ENCODE data around the gene ZNF764.
A peak's percentile ranks its signal among the peaks of the same experiment; 100 is the strongest.

Gene ZNF764

DNA sequence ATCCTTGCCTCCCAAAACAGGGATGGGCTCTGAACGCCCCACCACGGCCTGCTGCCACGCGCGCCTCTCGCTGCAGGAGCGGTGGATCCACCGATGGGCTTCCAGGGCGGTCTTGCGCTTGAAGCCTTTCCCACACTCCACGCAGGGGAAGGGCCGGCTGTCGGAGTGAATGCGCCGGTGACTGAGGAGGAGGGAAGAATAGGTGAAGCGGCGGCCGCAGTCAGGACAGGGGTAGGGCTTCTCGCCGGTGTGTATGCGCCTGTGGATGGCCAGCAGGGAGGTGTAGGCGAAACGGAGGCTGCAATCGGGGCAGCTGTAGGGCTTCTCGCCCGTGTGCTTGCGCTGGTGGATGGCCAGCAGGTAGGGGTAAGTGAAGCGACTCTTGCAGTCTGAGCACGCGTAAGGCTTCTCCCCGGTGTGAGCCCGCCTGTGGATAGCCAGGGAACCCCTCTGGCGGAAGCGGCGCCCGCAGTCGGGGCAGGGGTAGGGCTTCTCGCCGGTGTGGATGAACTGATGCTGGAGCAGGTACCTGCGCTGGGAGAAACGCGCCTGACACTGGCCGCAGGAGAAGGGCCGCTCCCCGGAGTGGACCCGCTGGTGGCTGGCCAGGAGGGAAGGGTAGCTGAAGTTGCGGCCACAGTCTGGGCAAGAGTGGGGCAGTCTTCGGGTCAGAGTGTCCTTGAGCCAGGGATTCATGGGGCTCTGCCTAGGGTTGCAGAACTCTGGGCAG, 24.6 kb upstream of the ZNF764 start:
- Histone ChIP-seq H3K4me2 (ENCODE audit: insufficient read depth, low read length) (peak overlapping the region; percentile 40; the same call in 1 of the 2 replicates), H3K27ac (ENCODE audit: low read length) (no peak overlapping the region), H4K20me1 (ENCODE audit: insufficient read depth, low read length) (peaks cover 4% of the 10 kb centered on the region; the same call in 1 of the 2 replicates), H3K4me1 (ENCODE audit: insufficient read depth, low read length) (peaks cover 58% of the 10 kb centered on the region), H3K9ac (ENCODE audit: low read depth, low read length) (no peak overlapping the region), H2AFZ (ENCODE audit: low read depth, low read length) (no peak overlapping the region), H3K9me3 (ENCODE audit: insufficient read depth, low read length, severe bottlenecking) (no peaks in the 10 kb centered on the region), H3K27me3 (ENCODE audit: insufficient read depth, low read length, poor library complexity) (no peaks in the 10 kb centered on the region), H3K4me3 (ENCODE audit: low read depth in 1 of 2, low read length in 2 of 2) (no peak overlapping the region), H3K36me3 (ENCODE audit: insufficient read depth, low read length) (peaks cover 61% of the 10 kb centered on the region), H3K79me2 (ENCODE audit: insufficient read depth, low read length) (peaks cover 86% of the 10 kb centered on the region)
- TF ChIP-seq, protein P1, sequence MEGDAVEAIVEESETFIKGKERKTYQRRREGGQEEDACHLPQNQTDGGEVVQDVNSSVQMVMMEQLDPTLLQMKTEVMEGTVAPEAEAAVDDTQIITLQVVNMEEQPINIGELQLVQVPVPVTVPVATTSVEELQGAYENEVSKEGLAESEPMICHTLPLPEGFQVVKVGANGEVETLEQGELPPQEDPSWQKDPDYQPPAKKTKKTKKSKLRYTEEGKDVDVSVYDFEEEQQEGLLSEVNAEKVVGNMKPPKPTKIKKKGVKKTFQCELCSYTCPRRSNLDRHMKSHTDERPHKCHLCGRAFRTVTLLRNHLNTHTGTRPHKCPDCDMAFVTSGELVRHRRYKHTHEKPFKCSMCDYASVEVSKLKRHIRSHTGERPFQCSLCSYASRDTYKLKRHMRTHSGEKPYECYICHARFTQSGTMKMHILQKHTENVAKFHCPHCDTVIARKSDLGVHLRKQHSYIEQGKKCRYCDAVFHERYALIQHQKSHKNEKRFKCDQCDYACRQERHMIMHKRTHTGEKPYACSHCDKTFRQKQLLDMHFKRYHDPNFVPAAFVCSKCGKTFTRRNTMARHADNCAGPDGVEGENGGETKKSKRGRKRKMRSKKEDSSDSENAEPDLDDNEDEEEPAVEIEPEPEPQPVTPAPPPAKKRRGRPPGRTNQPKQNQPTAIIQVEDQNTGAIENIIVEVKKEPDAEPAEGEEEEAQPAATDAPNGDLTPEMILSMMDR (IDR thresholded peaks at IDR 0.05; ENCODE audit: borderline replicate concordance, extremely low read depth, low read length, poor library complexity, severe bottlenecking) = no peak
- TF ChIP-seq EZH2 (IDR thresholded peaks at IDR 0.05; ENCODE audit: borderline replicate concordance, low read depth, low read length, severe bottlenecking) = no peak
- no peak for ATAC-seq (ENCODE audit: insufficient read depth, low read depth)
- DNase-seq = no peak

DNA sequence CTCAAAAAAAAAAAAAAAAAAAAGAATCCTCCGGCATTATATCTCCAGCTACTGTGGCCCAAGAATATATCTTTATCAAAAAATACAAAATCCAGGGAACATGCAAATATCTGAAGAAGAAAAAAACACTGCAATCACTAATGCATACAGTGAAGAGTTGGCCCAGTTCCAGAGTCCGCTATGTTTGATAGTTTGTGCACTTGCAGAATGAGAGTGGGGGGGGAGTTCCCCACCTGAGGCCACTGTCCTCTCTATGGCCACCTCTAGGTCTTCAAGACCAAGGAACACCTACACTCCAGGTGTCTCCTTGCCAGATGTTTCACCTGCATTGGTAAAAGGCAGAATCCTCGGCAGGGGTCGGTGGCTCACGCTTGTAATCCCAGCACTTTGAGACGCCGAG, 23.3 kb upstream of the ZNF764 start:
- Histone ChIP-seq H3K79me2 (ENCODE audit: insufficient read depth, low read length) (peaks cover 82% of the 10 kb centered on the region), H3K9ac (ENCODE audit: low read depth, low read length) (no peak overlapping the region), H3K36me3 (ENCODE audit: insufficient read depth, low read length) (peaks cover 59% of the 10 kb centered on the region), H3K4me3 (ENCODE audit: low read depth in 1 of 2, low read length in 2 of 2) (no peak overlapping the region), H3K4me2 (ENCODE audit: insufficient read depth, low read length) (peak overlapping the region; percentile 40; the same call in 1 of the 2 replicates), H2AFZ (ENCODE audit: low read depth, low read length) (no peak overlapping the region), H3K9me3 (ENCODE audit: insufficient read depth, low read length, severe bottlenecking) (no peaks in the 10 kb centered on the region), H4K20me1 (ENCODE audit: insufficient read depth, low read length) (peaks cover 4% of the 10 kb centered on the region; the same call in 1 of the 2 replicates), H3K4me1 (ENCODE audit: insufficient read depth, low read length) (peaks cover 46% of the 10 kb centered on the region), H3K27ac (ENCODE audit: low read length) (no peak overlapping the region), H3K27me3 (ENCODE audit: insufficient read depth, low read length, poor library complexity) (no peaks in the 10 kb centered on the region)
- DNase-seq = no peak
- TF ChIP-seq, protein P1 (IDR thresholded peaks at IDR 0.05; ENCODE audit: borderline replicate concordance, extremely low read depth, low read length, poor library complexity, severe bottlenecking) = no peak
- no peak for TF ChIP-seq EZH2 (IDR thresholded peaks at IDR 0.05; ENCODE audit: borderline replicate concordance, low read depth, low read length, severe bottlenecking)
- no peak for ATAC-seq (ENCODE audit: insufficient read depth, low read depth)

DNA sequence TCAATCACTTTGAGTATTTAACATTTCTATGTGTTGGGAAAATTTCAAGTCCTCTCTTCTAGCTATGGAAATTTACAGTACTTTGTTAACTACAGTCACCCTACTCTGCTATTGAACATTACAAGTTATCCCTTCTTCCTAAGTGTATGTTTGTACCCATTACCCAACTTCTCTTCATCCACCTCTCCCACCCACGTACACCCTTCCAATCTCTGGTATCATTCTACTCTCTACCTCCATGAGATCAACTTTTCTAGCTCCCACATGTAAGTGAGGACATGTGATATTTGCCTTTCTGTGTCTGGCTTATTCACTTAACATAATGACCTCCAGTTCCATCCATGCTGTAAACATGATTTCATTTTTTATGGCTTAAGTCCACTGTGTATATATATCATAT, 16.5 kb upstream of the ZNF764 start:
- Histone ChIP-seq H3K27me3 (ENCODE audit: insufficient read depth, low read length, poor library complexity) (no peaks in the 10 kb centered on the region), H3K4me1 (ENCODE audit: insufficient read depth, low read length) (peaks cover 47% of the 10 kb centered on the region), H4K20me1 (ENCODE audit: insufficient read depth, low read length) (no peaks in the 10 kb centered on the region), H3K27ac (ENCODE audit: low read length) (no peak overlapping the region), H2AFZ (ENCODE audit: low read depth, low read length) (no peak overlapping the region), H3K9me3 (ENCODE audit: insufficient read depth, low read length, severe bottlenecking) (no peaks in the 10 kb centered on the region), H3K4me2 (ENCODE audit: insufficient read depth, low read length) (peak overlapping the region; percentile 40), H3K9ac (ENCODE audit: low read depth, low read length) (no peak overlapping the region), H3K79me2 (ENCODE audit: insufficient read depth, low read length) (peaks cover 83% of the 10 kb centered on the region), H3K36me3 (ENCODE audit: insufficient read depth, low read length) (peaks cover 35% of the 10 kb centered on the region), H3K4me3 (ENCODE audit: low read depth in 1 of 2, low read length in 2 of 2) (no peak overlapping the region)
- ATAC-seq (ENCODE audit: insufficient read depth, low read depth) (no peak), DNase-seq (no peak)
- no peak for TF ChIP-seq EZH2 (IDR thresholded peaks at IDR 0.05; ENCODE audit: borderline replicate concordance, low read depth, low read length, severe bottlenecking)
- TF ChIP-seq, protein P1 (IDR thresholded peaks at IDR 0.05; ENCODE audit: borderline replicate concordance, extremely low read depth, low read length, poor library complexity, severe bottlenecking) = no peak

Data from DND-41 (cell line).